ENCODE results near the gene SMTNL2.
"Not testable (repeated sequence)": the region's sequence is repeated elsewhere in the genome, so short reads cannot be mapped to it uniquely, and the experiment has no call there.

The SMTNL2 gene

DNA sequence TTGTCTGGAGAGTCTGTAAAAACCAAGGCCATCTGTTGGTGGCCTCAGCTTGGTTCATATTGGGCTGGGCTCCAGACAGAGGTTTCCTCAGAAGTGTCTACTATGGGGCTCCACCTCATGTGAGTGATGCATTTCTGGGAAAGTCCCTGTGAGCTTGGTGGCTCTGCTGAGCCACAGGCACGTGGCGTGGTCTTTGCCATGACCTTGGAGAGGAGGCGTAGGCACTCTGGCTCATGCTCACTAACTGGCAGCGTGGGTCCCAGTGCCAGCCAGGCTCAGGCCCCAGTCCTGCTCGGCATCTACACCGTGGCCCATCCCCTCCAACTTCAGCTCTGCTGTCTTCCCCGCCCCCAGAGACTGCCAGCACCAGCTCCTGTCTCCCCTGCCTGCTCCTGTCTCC, 10.7 kb upstream of the SMTNL2 start:
- FAIRE-seq (no peak), DNase-seq (ENCODE audit: insufficient read length, low spot score) (no peak)
- TF ChIP-seq, protein P1, sequence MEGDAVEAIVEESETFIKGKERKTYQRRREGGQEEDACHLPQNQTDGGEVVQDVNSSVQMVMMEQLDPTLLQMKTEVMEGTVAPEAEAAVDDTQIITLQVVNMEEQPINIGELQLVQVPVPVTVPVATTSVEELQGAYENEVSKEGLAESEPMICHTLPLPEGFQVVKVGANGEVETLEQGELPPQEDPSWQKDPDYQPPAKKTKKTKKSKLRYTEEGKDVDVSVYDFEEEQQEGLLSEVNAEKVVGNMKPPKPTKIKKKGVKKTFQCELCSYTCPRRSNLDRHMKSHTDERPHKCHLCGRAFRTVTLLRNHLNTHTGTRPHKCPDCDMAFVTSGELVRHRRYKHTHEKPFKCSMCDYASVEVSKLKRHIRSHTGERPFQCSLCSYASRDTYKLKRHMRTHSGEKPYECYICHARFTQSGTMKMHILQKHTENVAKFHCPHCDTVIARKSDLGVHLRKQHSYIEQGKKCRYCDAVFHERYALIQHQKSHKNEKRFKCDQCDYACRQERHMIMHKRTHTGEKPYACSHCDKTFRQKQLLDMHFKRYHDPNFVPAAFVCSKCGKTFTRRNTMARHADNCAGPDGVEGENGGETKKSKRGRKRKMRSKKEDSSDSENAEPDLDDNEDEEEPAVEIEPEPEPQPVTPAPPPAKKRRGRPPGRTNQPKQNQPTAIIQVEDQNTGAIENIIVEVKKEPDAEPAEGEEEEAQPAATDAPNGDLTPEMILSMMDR (IDR thresholded peaks at IDR 0.05; ENCODE audit: insufficient read depth, missing control alignments): no peak

DNA sequence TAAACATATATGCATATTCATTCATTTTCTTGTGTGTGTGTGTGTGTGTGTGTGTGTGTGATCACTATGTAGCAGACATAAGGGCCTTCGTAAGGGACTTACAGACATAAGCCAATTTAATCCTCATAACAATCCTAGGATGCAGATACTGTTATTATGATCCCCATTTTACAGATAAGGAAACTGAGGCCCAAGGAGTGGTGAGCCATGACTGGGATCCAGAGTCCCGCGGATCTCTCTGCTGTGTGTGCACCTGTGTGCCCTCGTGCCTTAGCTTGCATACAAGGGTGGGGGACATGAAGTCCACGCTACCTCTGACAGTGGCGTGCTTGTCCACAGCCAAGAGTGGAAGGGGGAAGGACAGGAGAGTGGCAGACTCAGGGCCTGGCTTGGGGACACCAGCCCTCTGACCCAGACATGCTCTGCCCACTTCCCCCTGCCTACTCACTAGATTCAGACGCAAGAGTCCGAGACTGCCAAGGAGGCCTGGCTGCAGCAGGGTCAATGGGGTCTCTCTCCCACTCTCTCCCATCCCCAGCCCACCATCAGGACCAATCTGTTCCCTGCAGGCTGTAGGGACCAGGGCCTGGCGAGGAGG, 9.8 kb upstream of the SMTNL2 start:
- no peak for FAIRE-seq
- TF ChIP-seq, protein P1 (IDR thresholded peaks at IDR 0.05; ENCODE audit: insufficient read depth, missing control alignments): no peak
- DNase-seq (ENCODE audit: insufficient read length, low spot score): no peak

DNA sequence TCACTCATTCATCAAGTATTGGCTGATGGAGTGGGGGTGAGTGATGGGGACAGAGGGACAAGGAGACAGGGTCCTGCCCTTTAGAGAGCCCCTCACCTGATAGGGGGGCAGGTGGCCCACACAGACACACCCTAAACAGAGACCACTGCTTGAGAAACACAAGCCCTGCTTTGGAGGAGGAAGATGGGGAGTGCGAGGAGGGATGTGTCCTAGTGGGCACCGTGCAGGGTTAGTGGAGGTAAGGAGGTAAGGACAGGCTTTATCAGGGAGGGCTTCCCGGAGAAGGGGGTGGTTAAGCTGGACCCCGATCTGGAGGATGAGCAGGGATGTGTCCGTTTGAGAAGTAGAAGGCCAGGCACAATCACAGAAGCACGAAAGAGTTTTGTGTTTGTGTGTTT, 8.2 kb upstream of the SMTNL2 start:
- FAIRE-seq (no peak), DNase-seq (ENCODE audit: insufficient read length, low spot score) (no peak)

DNA sequence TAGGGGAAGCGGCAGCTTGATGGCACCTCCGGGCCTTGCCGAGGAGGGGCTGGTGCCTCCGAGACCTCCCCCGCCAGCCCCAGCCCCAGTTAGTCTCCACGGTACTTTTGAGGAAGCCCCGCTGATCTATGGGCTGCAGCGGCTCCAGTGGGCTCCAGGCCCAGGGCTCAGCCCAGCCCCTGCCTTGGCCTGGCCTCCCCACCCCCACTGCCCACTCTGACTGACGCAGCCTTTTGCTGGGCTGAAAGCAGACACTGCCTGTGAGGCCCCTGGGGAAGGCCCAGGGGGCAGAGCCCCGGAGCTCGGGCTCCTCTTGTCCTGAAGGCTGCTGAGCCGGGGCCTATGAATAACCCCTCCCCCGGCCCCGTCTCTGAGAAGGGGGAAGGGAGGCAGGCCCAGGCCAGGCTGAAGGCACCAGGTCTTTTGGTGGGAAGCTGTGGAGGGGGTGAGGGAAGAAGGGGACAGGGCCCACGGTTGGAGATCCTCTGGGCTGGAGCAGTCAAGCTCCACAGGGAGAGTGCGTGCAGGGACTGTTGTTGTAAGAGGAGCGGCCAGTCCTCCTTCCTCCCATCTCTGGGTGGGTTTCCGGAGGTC, 7.5 kb upstream of the SMTNL2 start:
- TF ChIP-seq, protein P1 (IDR thresholded peaks at IDR 0.05; ENCODE audit: insufficient read depth, missing control alignments): no peak
- no peak for FAIRE-seq
- DNase-seq (ENCODE audit: insufficient read length, low spot score): no peak

More for the DNA sequence above, 8.2 kb upstream of the SMTNL2 start:
- TF ChIP-seq, protein P1 (IDR thresholded peaks at IDR 0.05; ENCODE audit: insufficient read depth, missing control alignments): no peak

DNA sequence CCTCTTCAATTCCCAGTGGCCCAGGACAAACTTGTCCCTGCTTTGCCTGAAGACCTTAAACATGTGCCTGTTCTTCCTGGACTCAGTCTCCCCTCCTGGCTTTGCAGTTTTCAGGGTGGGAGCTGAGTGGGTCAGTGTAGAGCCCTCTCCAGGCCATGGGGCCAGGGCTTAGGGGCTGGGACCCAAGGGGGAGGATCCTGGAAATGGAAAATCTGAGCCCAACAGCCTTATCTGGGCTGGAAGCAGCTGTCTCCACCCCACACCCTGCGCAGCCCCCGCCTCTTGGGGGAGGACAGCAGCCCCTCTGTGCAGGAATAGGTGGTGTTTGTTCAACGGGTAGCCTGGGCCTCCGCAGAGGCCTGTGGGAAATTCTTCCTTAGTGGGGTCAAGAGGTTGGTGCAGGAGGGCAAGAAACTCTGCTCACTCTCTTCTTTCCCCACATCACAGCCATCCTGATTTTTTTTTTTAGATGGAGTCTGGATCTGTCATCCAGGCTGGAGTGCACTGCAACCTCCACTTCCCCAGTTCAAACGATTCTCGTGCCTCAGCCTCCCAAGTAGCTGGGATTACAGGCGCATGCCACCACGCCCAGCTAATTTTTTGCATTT, 6.8 kb upstream of the SMTNL2 start:
- FAIRE-seq (no peak), DNase-seq (ENCODE audit: insufficient read length, low spot score) (no peak)
- TF ChIP-seq, protein P1 (IDR thresholded peaks at IDR 0.05; ENCODE audit: insufficient read depth, missing control alignments): no peak

DNA sequence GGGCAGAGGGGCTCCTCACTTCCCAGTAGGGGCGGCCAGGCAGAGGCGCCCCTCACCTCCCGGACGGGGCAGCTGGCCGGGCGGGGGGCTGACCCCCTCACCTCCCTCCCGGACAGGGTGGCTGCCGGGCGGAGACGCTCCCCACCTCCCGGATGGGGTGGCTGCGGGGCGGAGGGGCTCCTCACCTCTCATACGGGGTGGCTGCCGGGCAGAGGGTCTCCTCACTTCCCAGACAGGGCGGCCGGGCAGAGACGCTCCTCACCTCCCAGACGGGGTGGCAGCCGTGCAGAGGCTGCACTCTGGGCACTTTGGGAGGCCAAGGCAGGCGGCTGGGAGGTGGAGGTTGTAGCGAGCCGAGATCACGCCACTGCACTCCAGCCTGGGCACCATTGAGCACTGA, 6.0 kb upstream of the SMTNL2 start:
- FAIRE-seq; DNase-seq (ENCODE audit: insufficient read length, low spot score): not testable (repeated sequence)

DNA sequence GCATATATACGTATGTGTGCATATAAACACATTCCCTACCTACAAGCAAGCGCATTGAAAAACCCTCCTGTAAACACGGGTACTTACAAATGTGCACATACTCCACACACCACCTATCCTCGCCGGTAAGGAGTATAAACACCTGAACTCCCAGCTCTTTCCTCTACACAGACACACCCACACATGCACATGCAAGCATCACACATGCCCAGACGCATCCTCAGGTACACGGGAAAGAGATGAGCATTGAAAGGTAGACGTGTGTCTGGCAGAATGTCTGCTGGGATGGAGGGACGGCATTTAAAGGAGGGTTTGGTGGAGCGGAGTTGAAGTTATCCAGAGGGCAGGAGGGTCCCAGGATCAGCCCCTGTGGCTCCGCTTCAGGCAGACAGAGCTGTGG, 4.7 kb upstream of the SMTNL2 start:
- TF ChIP-seq, protein P1 (IDR thresholded peaks at IDR 0.05; ENCODE audit: insufficient read depth, missing control alignments): no peak
- DNase-seq (ENCODE audit: insufficient read length, low spot score): no peak
- no peak for FAIRE-seq
